GM12878 (cell line): ENCODE results near the gene RFXANK. TPM values are rescaled to one million over a fixed set of nuclear protein-coding genes. Genes with fewer than 3 reads are reported as not detected.

Source experiments
- ATAC-seq: fragments of 200-7000 bp; cut with Tn5 transposase; 3 replicates; pipeline ENCODE4 v1.9.1; 2020; ENCODE audit warnings: mild to moderate bottlenecking, moderate library complexity
- BruUV-seq: library from RNA; stranded (reverse); fragments of 400-500 nt; replicated peaks from 2 replicates; lab custom pipeline; 2021; lab: Mats Ljungman, UMichigan
- CTCF ChIA-PET: fragments of 300-600 bp; sonication (Branson Sonifier 250); formaldehyde crosslinking; extraction: SDS; loops from one replicate; lab custom pipeline; 2021; ENCODE audit warnings: inconsistent platforms; lab: Yijun Ruan, JAX
- POLR2A ChIA-PET: fragments of 350-600 bp; formaldehyde crosslinking; extraction: SDS; loops from one replicate; lab custom pipeline; 2021; ENCODE audit warnings: inconsistent platforms; lab: Charles Lee
- RAD21 ChIA-PET: fragments of 300-600 bp; sonication (Branson Sonifier 250); formaldehyde crosslinking; loops from one replicate; lab custom pipeline; 2023; ENCODE audit warnings: antibody characterized with exemption; ENCODE audit not compliant: unreplicated experiment; lab: Charles Lee
- SMC1A ChIA-PET: fragments of 300-600 bp; sonication (Branson Sonifier 250); formaldehyde crosslinking; loops from one replicate; lab custom pipeline; 2023; ENCODE audit not compliant: unreplicated experiment, uncharacterized antibody; lab: Charles Lee
- DNase-seq: peaks from one replicate; pipeline ENCODE4 v3.0.0-alpha.2; 2011; ENCODE audit warnings: low read depth, low spot score
- FAIRE-seq: peaks from 3 replicates; lab custom pipeline; 2011; peaks lifted over from hg19 to GRCh38; lab: Jason Lieb, UNC
- H2AFZ ChIP-seq: 2 replicates; pipeline ENCODE4 v1.6.0; 2011; ENCODE audit warnings: low read depth, low read length, control low read depth; ENCODE audit not compliant: control insufficient read depth
- H3K27ac ChIP-seq: 2 replicates; pipeline ENCODE4 v1.5.1; 2011; ENCODE audit warnings: control low read depth; ENCODE audit not compliant: control insufficient read depth, insufficient read depth
- H3K27me3 ChIP-seq, 2 experiments: replicated peaks in 1 of 2; 2 replicates each; pipeline versions ENCODE4 v1.6.0 to v1.6.1; 2011; ENCODE audit warnings: low read length in 1 of 2; ENCODE audit not compliant: control insufficient read depth in 2 of 2, insufficient read depth in 2 of 2
- H3K36me3 ChIP-seq, 2 experiments: 2 replicates each; pipeline ENCODE4 v1.5.1; 2011; ENCODE audit warnings: low read length in 1 of 2; ENCODE audit not compliant: control insufficient read depth in 2 of 2, insufficient read depth in 2 of 2
- H3K4me1 ChIP-seq: 2 replicates; pipeline ENCODE4 v1.6.1; 2011; ENCODE audit warnings: mild to moderate bottlenecking, low read length, moderate library complexity, mixed read lengths; ENCODE audit not compliant: control insufficient read depth, insufficient read depth
- H3K4me2 ChIP-seq: 2 replicates; pipeline ENCODE4 v1.6.0; 2011; ENCODE audit warnings: control low read depth; ENCODE audit not compliant: control insufficient read depth, insufficient read depth
- H3K4me3 ChIP-seq: fragments of 200-600 bp; sonication (generic); 2 replicates; pipeline ENCODE4 v1.5.1; 2016
- H3K79me2 ChIP-seq: 2 replicates; pipeline ENCODE4 v1.6.0; 2011; ENCODE audit warnings: low read length; ENCODE audit not compliant: control insufficient read depth, insufficient read depth
- H3K9ac ChIP-seq: 2 replicates; pipeline ENCODE4 v1.8.0; 2011; ENCODE audit warnings: low read length, control low read depth, mixed read lengths; ENCODE audit not compliant: control insufficient read depth, insufficient read depth
- H3K9me3 ChIP-seq: replicated peaks from 3 replicates; pipeline ENCODE4 v1.5.1; 2011; ENCODE audit warnings: mild to moderate bottlenecking, low read length; ENCODE audit not compliant: control insufficient read depth, insufficient read depth
- H4K20me1 ChIP-seq: 2 replicates; pipeline ENCODE4 v1.6.0; 2011; ENCODE audit not compliant: control insufficient read depth, insufficient read depth
- BCL11A ChIP-seq: IDR thresholded peaks from 2 replicates; pipeline ENCODE4 v1.6.1; 2011; ENCODE audit warnings: low read depth, low read length
- BRCA1 ChIP-seq: IDR thresholded peaks from 2 replicates; pipeline ENCODE4 v1.6.1; 2011; ENCODE audit warnings: low read depth, low read length, improper control_type of control experiment
- E4F1 ChIP-seq: fragments of 450-650 bp; IDR thresholded peaks from 2 replicates; pipeline ENCODE4 v1.6.1; 2018; ENCODE audit warnings: borderline replicate concordance, mild to moderate bottlenecking; ENCODE audit not compliant: partially characterized antibody
- EP300 ChIP-seq, 2 experiments: fragments of 150-350 bp in 1 of 2; IDR thresholded peaks; 2 replicates each; pipeline ENCODE4 v1.6.1; 2011 to 2012; ENCODE audit warnings: low read depth in 2 of 2, low read length in 2 of 2, borderline replicate concordance in 1 of 2, improper control_type of control experiment in 1 of 2, inconsistent platforms in 1 of 2; ENCODE audit not compliant: control insufficient read depth in 1 of 2
- FOXK2 ChIP-seq: fragments of 450-650 bp; IDR thresholded peaks from 2 replicates; pipeline ENCODE4 v1.6.1; 2017; ENCODE audit warnings: mild to moderate bottlenecking, moderate library complexity
- HDGF ChIP-seq: fragments of 450-650 bp; IDR thresholded peaks from 2 replicates; pipeline ENCODE4 v1.6.1; 2016; ENCODE audit warnings: antibody characterized with exemption
- IKZF2 ChIP-seq, 2 experiments: fragments of 450-650 bp; IDR thresholded peaks; 2 replicates each; pipeline ENCODE4 v1.6.1; 2017; ENCODE audit warnings: mild to moderate bottlenecking in 2 of 2, moderate library complexity in 2 of 2
- KLF5 ChIP-seq: fragments of 450-650 bp; IDR thresholded peaks from 2 replicates; pipeline ENCODE4 v1.6.1; 2014; ENCODE audit warnings: mild to moderate bottlenecking; ENCODE audit not compliant: partially characterized antibody
- NBN ChIP-seq: fragments of 450-650 bp; IDR thresholded peaks from 2 replicates; pipeline ENCODE4 v1.6.1; 2016
- POLR2AphosphoS5 ChIP-seq: IDR thresholded peaks from 2 replicates; pipeline ENCODE4 v1.6.1; 2011; ENCODE audit warnings: mild to moderate bottlenecking, low read length, inconsistent platforms
- POU2F2 ChIP-seq: IDR thresholded peaks from 3 replicates; pipeline ENCODE4 v1.6.1; 2011; ENCODE audit warnings: low read depth, mild to moderate bottlenecking, low read length, borderline replicate concordance
- RB1 ChIP-seq: fragments of 450-650 bp; formaldehyde crosslinking; IDR thresholded peaks from 2 replicates; pipeline ENCODE4 v1.6.1; 2017; ENCODE audit warnings: mild to moderate bottlenecking, borderline replicate concordance
- SIN3A ChIP-seq: IDR thresholded peaks from 2 replicates; pipeline ENCODE4 v1.6.1; 2012; ENCODE audit warnings: low read depth, low read length, improper control_type of control experiment
- SRF ChIP-seq, 2 experiments: IDR thresholded peaks; 2 replicates each; pipeline ENCODE4 v1.6.1; 2011; ENCODE audit warnings: low read depth in 2 of 2, low read length in 2 of 2, mild to moderate bottlenecking in 1 of 2, moderate library complexity in 1 of 2
- SUPT20H ChIP-seq: IDR thresholded peaks from 2 replicates; pipeline ENCODE4 v1.6.1; 2011; ENCODE audit warnings: low read depth, mild to moderate bottlenecking, low read length, moderate library complexity, borderline replicate concordance; ENCODE audit not compliant: control insufficient read depth
- TCF3 ChIP-seq: IDR thresholded peaks from 2 replicates; pipeline ENCODE4 v1.6.1; 2012; ENCODE audit warnings: low read depth, mild to moderate bottlenecking, low read length, borderline replicate concordance; ENCODE audit not compliant: insufficient read depth
- ZBED1 ChIP-seq: IDR thresholded peaks from 2 replicates; pipeline ENCODE4 v1.6.1; 2016; ENCODE audit warnings: borderline replicate concordance
- ZZZ3 ChIP-seq: IDR thresholded peaks from 2 replicates; pipeline ENCODE4 v1.6.1; 2011; ENCODE audit warnings: low read depth; ENCODE audit not compliant: control insufficient read depth, insufficient read length
- in situ Hi-C: fragments of 300-500 bp; cut with MboI; formaldehyde crosslinking; loops from 9 replicates; pipeline ENCODE4 v1.14.3; 2018; ENCODE audit warnings: mixed read lengths
- intact Hi-C: fragments of 100-400 bp; cut with micrococcal nuclease; formaldehyde crosslinking; loops from one replicate; pipeline ENCODE4 v1.14.2; 2022; ENCODE audit not compliant: unreplicated experiment
- polyA plus RNA-seq, 11 experiments: library from polyadenylated mRNA; depleted of rRNA in 4 of 11; unstranded in 6 of 11; stranded (reverse) in 5 of 11; fragments of >200 nt; fragmentation: Nextera tagmentation in 4 of 11; fragmentation: Illumina TruSeq in 1 of 11; extraction: Ambion mirVana in 4 of 11; extraction: Trizol in 1 of 11; gene quantifications; 1 replicate in 1 of 11; 2 replicates in 10 of 11; pipeline versions ENCODE4 v1.2.1 to v1.2.3, GENCODE V29; 2011 to 2016; ENCODE audit warnings: inconsistent platforms in 2 of 11, missing spikeins in 2 of 11, low read depth in 1 of 11
- total RNA-seq, 4 experiments: library from RNA; depleted of rRNA in 3 of 4; stranded (reverse); fragments of >200 nt in 3 of 4; fragmentation: Illumina TruSeq in 1 of 4; extraction: Trizol in 1 of 4; gene quantifications; 2 replicates each; pipeline versions ENCODE4 v1.2.1 to v1.2.3, GENCODE V29; 2013 to 2021
- TF ChIP-seq, protein P1 (sequence below): fragments of 450-650 bp; IDR thresholded peaks from 2 replicates; pipeline ENCODE4 v1.6.1; 2017; ENCODE audit warnings: low read depth, mild to moderate bottlenecking, moderate library complexity

RFXANK gene
- total and polyA plus RNA-seq, 10 of the 15 experiments (the other 5 are each of a cell fraction or from before 2014, with no cell fraction given) = 70.8 to 125 (median 95.7) TPM

GRCh38 chr19:19234220-19234816 lies 42.3 kb downstream of the RFXANK start (continued):
- TF ChIP-seq POU2F2 (no peak), SRF (IDR thresholded peaks at IDR 0.05; ENCODE audit: low read depth in 2 of 2, low read length in 2 of 2) (no peak), IKZF2 (IDR thresholded peaks at IDR 0.05) (no peak), POLR2AphosphoS5 (no peak), BRCA1 (no peak), ZZZ3 (no peak)

GRCh38 chr19:19236173-19236572 lies 44.1 kb downstream of the RFXANK start:
- ChIA-PET CTCF (no interaction called here), POLR2A (no interaction called here), SMC1A (interaction anchor here (1.0 kb wide), 1 partner anchor 11 kb away, joined by 4 read pairs; no protein-coding TSS in a partner anchor), RAD21 (no interaction called here)
- no peaks in the 10 kb centered on the region for H3K4me1 ChIP-seq
- ATAC-seq (no peak), FAIRE-seq (no peak), DNase-seq (no peak)
- TF ChIP-seq FOXK2 (no peak), NBN (no peak), SUPT20H (no peak), E4F1 (no peak), RB1 (no peak), TCF3 (no peak), SRF (IDR thresholded peaks at IDR 0.05; ENCODE audit: low read depth in 2 of 2, low read length in 2 of 2) (no peak), HDGF (no peak), EP300 (IDR thresholded peaks at IDR 0.05; ENCODE audit: borderline replicate concordance in 1 of 2, control insufficient read depth in 1 of 2, low read depth in 2 of 2, low read length in 2 of 2) (no peak), ZBED1 (no peak), BCL11A (no peak), SIN3A (no peak), KLF5 (no peak)
- TF ChIP-seq, protein P1, sequence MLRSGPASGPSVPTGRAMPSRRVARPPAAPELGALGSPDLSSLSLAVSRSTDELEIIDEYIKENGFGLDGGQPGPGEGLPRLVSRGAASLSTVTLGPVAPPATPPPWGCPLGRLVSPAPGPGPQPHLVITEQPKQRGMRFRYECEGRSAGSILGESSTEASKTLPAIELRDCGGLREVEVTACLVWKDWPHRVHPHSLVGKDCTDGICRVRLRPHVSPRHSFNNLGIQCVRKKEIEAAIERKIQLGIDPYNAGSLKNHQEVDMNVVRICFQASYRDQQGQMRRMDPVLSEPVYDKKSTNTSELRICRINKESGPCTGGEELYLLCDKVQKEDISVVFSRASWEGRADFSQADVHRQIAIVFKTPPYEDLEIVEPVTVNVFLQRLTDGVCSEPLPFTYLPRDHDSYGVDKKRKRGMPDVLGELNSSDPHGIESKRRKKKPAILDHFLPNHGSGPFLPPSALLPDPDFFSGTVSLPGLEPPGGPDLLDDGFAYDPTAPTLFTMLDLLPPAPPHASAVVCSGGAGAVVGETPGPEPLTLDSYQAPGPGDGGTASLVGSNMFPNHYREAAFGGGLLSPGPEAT = no peak
- no peak overlapping the region for H3K27ac ChIP-seq
- H3K9me3 ChIP-seq = peaks cover 11% of the 10 kb centered on the region; the same call in 2 of the 3 replicates
- H2AFZ ChIP-seq = no peak overlapping the region
- in situ Hi-C loops (no loop called here), intact Hi-C loops (no loop called here)
- BruUV-seq = no TSS peak
- no peaks in the 10 kb centered on the region for H3K79me2 ChIP-seq
- no peak overlapping the region for H3K4me3 ChIP-seq
- H3K4me2 ChIP-seq = no peak overlapping the region
- H3K9ac ChIP-seq = no peak overlapping the region
- H4K20me1 ChIP-seq = no peaks in the 10 kb centered on the region
- no peaks in the 10 kb centered on the region for H3K36me3 ChIP-seq
- no peaks in the 10 kb centered on the region; a peak in 1 of 4 replicates for H3K27me3 ChIP-seq
